HL-60/S4 treated with phorbol 12-myristate 13-acetate at 8.2 ng/mL for 4 days and 3 days (cell line): ENCODE measurements around the gene THRB.

Experiments used
- in situ Hi-C: fragments of 300-500 bp; cut with MboI; formaldehyde crosslinking; loops from 2 replicates; pipeline ENCODE4 v1.15.0; 2022; ENCODE audit warnings: low sequenced_read_pairs

THRB gene

GRCh38 chr3:24513463-24513862, 18.8 kb upstream of the THRB start:
- in situ Hi-C loops: no loop called here

- in situ Hi-C loops: no loop called here
Measured at GRCh38 chr3:24512564-24513197, 18.0 kb upstream of the THRB start.

- in situ Hi-C loops: no loop called here
Measured at GRCh38 chr3:24510030-24510648, 15.5 kb upstream of the THRB start.

GRCh38 chr3:24508423-24508839, 13.8 kb upstream of the THRB start:
- in situ Hi-C loops: no loop called here

- in situ Hi-C loops: no loop called here
Measured at GRCh38 chr3:24507776-24508422, 13.2 kb upstream of the THRB start.

GRCh38 chr3:24506966-24507775, 12.5 kb upstream of the THRB start:
- in situ Hi-C loops: no loop called here

- in situ Hi-C loops: no loop called here
Measured at GRCh38 chr3:24505691-24506550, 11.3 kb upstream of the THRB start.

GRCh38 chr3:24504772-24505171, 10.1 kb upstream of the THRB start:
- in situ Hi-C loops: no loop called here

GRCh38 chr3:24503616-24504113, 9.0 kb upstream of the THRB start:
- in situ Hi-C loops: no loop called here

- in situ Hi-C loops: no loop called here
Measured at GRCh38 chr3:24502690-24503089, 8.0 kb upstream of the THRB start.

- in situ Hi-C loops: no loop called here
Measured at GRCh38 chr3:24500806-24501205, 6.2 kb upstream of the THRB start.

GRCh38 chr3:24499991-24500390, 5.3 kb upstream of the THRB start:
- in situ Hi-C loops: no loop called here

GRCh38 chr3:24498796-24499195, 4.1 kb upstream of the THRB start:
- in situ Hi-C loops: no loop called here

GRCh38 chr3:24498391-24498790, 3.7 kb upstream of the THRB start:
- in situ Hi-C loops: no loop called here

GRCh38 chr3:24497942-24498341, 3.3 kb upstream of the THRB start:
- in situ Hi-C loops: no loop called here

GRCh38 chr3:24496529-24497482, 2.2 kb upstream of the THRB start:
- in situ Hi-C loops: no loop called here

GRCh38 chr3:24495326-24495994, 810 bp upstream of the THRB start:
- in situ Hi-C loops: no loop called here

GRCh38 chr3:24493746-24494617, 668 bp downstream of the THRB start:
- in situ Hi-C loops: no loop called here
